Lung (tissue), 12 donors: ENCODE data around the gene ZNRD2. TPM values are rescaled to one million over a fixed set of nuclear protein-coding genes. Genes with fewer than 3 reads are reported as not detected.

Experiments used
- ATAC-seq: fragments of 200-7000 bp; cut with Tn5 transposase; one replicate; pipeline ENCODE4 v1.9.1; 2020; ENCODE audit warnings: moderate number of reproducible peaks; ENCODE audit not compliant: insufficient read depth, low FRiP score
- DNase-seq, 3 donors: peaks; one replicate each; pipeline ENCODE4 v3.0.0-alpha.2; 2013 to 2017
- H3K27ac ChIP-seq, 2 donors: one replicate each; pipeline ENCODE4 v1.5.1; 2013; ENCODE audit warnings: mild to moderate bottlenecking in 2 of 2, moderate library complexity in 2 of 2, control low read depth in 1 of 2, inconsistent platforms in 1 of 2, low read depth in 1 of 2, low read length in 1 of 2
- H3K27me3 ChIP-seq, 3 donors: one replicate each; pipeline ENCODE4 v1.5.1; 2013; ENCODE audit warnings: low read length in 2 of 3; ENCODE audit not compliant: control insufficient read depth in 3 of 3, insufficient read depth in 3 of 3
- H3K36me3 ChIP-seq, 4 donors: one replicate each; pipeline ENCODE4 v1.5.1; 2013; ENCODE audit warnings: low read length in 4 of 4, mild to moderate bottlenecking in 1 of 4, moderate library complexity in 1 of 4; ENCODE audit not compliant: control insufficient read depth in 4 of 4, insufficient read depth in 4 of 4
- H3K4me1 ChIP-seq, 5 donors: one replicate each; pipeline ENCODE4 v1.5.1; 2013; ENCODE audit warnings: low read length in 5 of 5, mild to moderate bottlenecking in 2 of 5, moderate library complexity in 1 of 5; ENCODE audit not compliant: control insufficient read depth in 5 of 5, insufficient read depth in 5 of 5
- H3K4me3 ChIP-seq: one replicate; pipeline ENCODE4 v1.5.1; 2013; ENCODE audit warnings: mild to moderate bottlenecking, control low read depth, moderate library complexity
- H3K9ac ChIP-seq, 2 donors: one replicate each; pipeline ENCODE4 v1.5.1; 2013; ENCODE audit warnings: low read length in 2 of 2, control low read depth in 1 of 2; ENCODE audit not compliant: insufficient read depth in 1 of 2
- H3K9me3 ChIP-seq, 4 donors: one replicate each; pipeline ENCODE4 v1.5.1; 2013; ENCODE audit warnings: low read length in 3 of 4, mild to moderate bottlenecking in 1 of 4, moderate library complexity in 1 of 4; ENCODE audit not compliant: control insufficient read depth in 4 of 4, insufficient read depth in 3 of 4
- CTCF ChIP-seq: IDR thresholded peaks from 2 replicates; pipeline ENCODE4 v1.5.1; 2012; ENCODE audit warnings: mild to moderate bottlenecking; ENCODE audit errors: control extremely low read depth, extremely low read depth
- WGBS, 2 donors: extraction: QIAGEN DNeasy Blood & Tissue Kit; methylation state at CpG; one replicate each; pipeline ENCODE4 v1.1.7; 2013; 5-methylcytosine and 5-hydroxymethylcytosine counted together
- polyA plus RNA-seq, 2 donors: library from polyadenylated mRNA; stranded (reverse); fragments of 200-250 nt; gene quantifications; one replicate each; pipeline ENCODE4 v1.2.1, GENCODE V29; 2013
- total RNA-seq, 2 donors: library from RNA; depleted of rRNA in 1 of 2; stranded (reverse); fragments of >200 nt in 1 of 2; gene quantifications; one replicate each; pipeline ENCODE4 v1.2.1, GENCODE V29; 2014 to 2021
- donor health status: control.
- donor health status: control.
- donor health status: Bipolar disorder and iron deficiency.
- donor health status: healthy.
- donor health status: DM: yes; HTN: yes; CAD: no.

ZNRD2 gene
- total and polyA plus RNA-seq, 4 donors = 22.0 to 81.5 (median 50.8) TPM

- H3K4me1 ChIP-seq = peaks cover 0 to 16% (median 12%) of the 10 kb centered on the region in 5 donors
- peak; percentile 81 for TF ChIP-seq CTCF
- peak overlapping the region; percentile 78 to 79 for H3K27ac ChIP-seq
- no peaks in the 10 kb centered on the region for H3K27me3 ChIP-seq
- H3K36me3 ChIP-seq = peaks cover 3 to 38% (median 14%) of the 10 kb centered on the region in 4 donors
- WGBS, 2 donors = 0% methylated on average over 68 to 78 of the region's 78 CpGs
- H3K9me3 ChIP-seq = no peaks in the 10 kb centered on the region
- ATAC-seq (peak; percentile 94), DNase-seq (peak; percentile 85 to 90 (median 88))
- H3K4me3 ChIP-seq = peak overlapping the region; percentile 33
- H3K9ac ChIP-seq = no peak overlapping the region
These were observed 29.8 kb upstream of the ZNRD2 start for GRCh38 chr11:65540290-65541092.

- 32 to 41% methylated on average over 18 of the region's 18 CpGs for WGBS, 2 donors
- Histone ChIP-seq H3K4me3 (no peak overlapping the region), H3K4me1 (peaks cover 0 to 16% (median 12%) of the 10 kb centered on the region in 5 donors), H3K27me3 (no peaks in the 10 kb centered on the region), H3K9ac (no peak overlapping the region), H3K27ac (peak overlapping the region; percentile 78 to 79), H3K9me3 (no peaks in the 10 kb centered on the region), H3K36me3 (peaks cover 3 to 31% (median 16%) of the 10 kb centered on the region in 4 donors)
- no peak for TF ChIP-seq CTCF
- ATAC-seq = no peak
- peak; percentile 53 to 80 (median 63) for DNase-seq
These were observed 28.9 kb upstream of the ZNRD2 start for GRCh38 chr11:65541093-65541982.

- 91 to 98% methylated on average over 3 of the region's 3 CpGs for WGBS, 2 donors
- Histone ChIP-seq H3K9me3 (no peaks in the 10 kb centered on the region), H3K27ac (no peak overlapping the region)
These were observed 27.4 kb upstream of the ZNRD2 start for GRCh38 chr11:65542738-65543390.

More at GRCh38 chr11:65542738-65543390, 27.4 kb upstream of the ZNRD2 start:
- DNase-seq (no peak), ATAC-seq (no peak)
- Histone ChIP-seq H3K4me1 (peaks cover 0 to 16% (median 12%) of the 10 kb centered on the region in 5 donors), H3K27me3 (no peaks in the 10 kb centered on the region), H3K36me3 (peaks cover 3 to 19% (median 16%) of the 10 kb centered on the region in 4 donors), H3K4me3 (no peak overlapping the region), H3K9ac (peak overlapping the region in 1 of 2 donors; percentile 46)
- TF ChIP-seq CTCF = no peak
